Measurements from ENCODE around the gene CLEC4F. TPM values are rescaled to one million over a fixed set of nuclear protein-coding genes. Genes with fewer than 3 reads are reported as not detected.

Gene CLEC4F, protein sequence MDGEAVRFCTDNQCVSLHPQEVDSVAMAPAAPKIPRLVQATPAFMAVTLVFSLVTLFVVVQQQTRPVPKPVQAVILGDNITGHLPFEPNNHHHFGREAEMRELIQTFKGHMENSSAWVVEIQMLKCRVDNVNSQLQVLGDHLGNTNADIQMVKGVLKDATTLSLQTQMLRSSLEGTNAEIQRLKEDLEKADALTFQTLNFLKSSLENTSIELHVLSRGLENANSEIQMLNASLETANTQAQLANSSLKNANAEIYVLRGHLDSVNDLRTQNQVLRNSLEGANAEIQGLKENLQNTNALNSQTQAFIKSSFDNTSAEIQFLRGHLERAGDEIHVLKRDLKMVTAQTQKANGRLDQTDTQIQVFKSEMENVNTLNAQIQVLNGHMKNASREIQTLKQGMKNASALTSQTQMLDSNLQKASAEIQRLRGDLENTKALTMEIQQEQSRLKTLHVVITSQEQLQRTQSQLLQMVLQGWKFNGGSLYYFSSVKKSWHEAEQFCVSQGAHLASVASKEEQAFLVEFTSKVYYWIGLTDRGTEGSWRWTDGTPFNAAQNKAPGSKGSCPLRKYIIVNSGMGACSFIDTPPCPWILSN
- total RNA-seq = 0.15 TPM in 1 of 2 replicates, not detected in the other

DNA sequence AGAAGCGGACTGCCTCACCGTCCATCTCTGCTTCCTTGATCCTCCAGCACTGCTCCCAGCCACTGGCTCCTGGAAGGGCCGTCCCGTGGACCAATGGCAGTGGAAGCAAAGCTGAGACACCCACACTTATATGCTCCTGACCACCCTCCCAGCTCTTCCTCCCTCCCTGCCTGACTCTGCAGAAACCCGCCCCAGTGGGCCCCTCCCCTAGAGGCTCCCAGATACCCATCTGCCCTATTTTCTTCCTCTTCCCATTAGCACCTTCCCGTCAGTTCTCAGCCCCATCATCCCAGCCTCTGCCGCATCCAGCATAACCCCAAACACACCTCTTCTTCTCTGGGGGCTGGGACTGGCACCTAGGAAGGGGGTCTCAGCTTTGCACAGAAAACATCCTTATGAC is at the start of gene CLEC4F:
Gene CLEC4F, minus strand, starts transcription at position 101 of the 400 bp plus-strand sequence. Its CDS starts 76 bp downstream, at position 25.

DNA sequence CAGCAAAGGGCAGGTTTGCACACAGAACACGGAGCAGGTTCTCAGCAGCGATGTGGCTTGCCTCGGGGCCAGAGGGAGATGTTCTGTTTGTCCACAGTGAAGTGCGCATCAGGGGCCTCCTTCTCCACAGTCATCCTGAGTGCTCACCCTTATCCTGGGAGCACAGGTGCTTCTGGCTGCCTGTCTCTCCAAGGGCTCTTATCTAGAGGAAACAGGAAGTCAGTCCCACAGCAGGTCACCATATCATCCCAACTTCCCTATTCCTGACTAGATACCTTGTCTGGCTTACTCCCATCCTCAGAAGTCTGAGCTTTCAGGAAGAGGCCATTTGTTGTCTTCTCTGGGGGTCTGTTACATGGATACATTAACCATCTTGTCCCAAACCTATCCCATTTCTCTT is 15.2 kb upstream of the CLEC4F start, which contains the start of gene CD207:
Gene CD207, minus strand, starts transcription at position 174 of the 400 bp plus-strand sequence. Its CDS starts 40 bp downstream, at position 134.

GRCh38 chr2:70790136-70790828 is 30.1 kb downstream of the CLEC4F start, which contains the start of gene FIGLA:
FIGLA (minus strand) TSS chr2:70790643; CDS start chr2:70790638, 5 bp downstream.

GRCh38 chr2:70767699-70768589 is 52.5 kb downstream of the CLEC4F start, which contains the start of gene ADD2:
ADD2 (minus strand) TSS chr2:70768200; CDS start chr2:70706408, 61,792 bp downstream.

Other genes with a start within 250 kb of the CLEC4F start
- 1.8 and 2.9 TPM in 2 replicates for gene ADD2, start 52.4 kb downstream of the CLEC4F start, total RNA-seq
- gene FIGLA, start 30.0 kb downstream of the CLEC4F start, total RNA-seq = 0.76 TPM in 1 of 2 replicates, not detected in the other
- gene CD207, start 15.2 kb upstream of the CLEC4F start, total RNA-seq = under 0.01 and 0.30 TPM in 2 replicates
- gene VAX2, start 80.0 kb upstream of the CLEC4F start, total RNA-seq = 2.9 and 4.7 TPM in 2 replicates
- gene ATP6V1B1, start 115.3 kb upstream of the CLEC4F start, total RNA-seq = 0.15 and 0.65 TPM in 2 replicates
- gene ANKRD53, start 158.0 kb upstream of the CLEC4F start, total RNA-seq = 0.15 and 0.32 TPM in 2 replicates
- gene TEX261, start 174.3 kb upstream of the CLEC4F start, total RNA-seq = 19.9 and 20.8 TPM in 2 replicates
- gene NAGK, start 248.0 kb upstream of the CLEC4F start, total RNA-seq = 46.8 and 71.3 TPM in 2 replicates